ENCODE data around the gene IFI44. TPM values are rescaled to one million over a fixed set of nuclear protein-coding genes. Genes with fewer than 3 reads are reported as not detected.
A peak's percentile ranks its signal among the peaks of the same experiment; 100 is the strongest.

The IFI44 gene
- total RNA-seq, 4 donors from 2014 or later = 2.6 to 3.1 (median 2.8) TPM

- no peak for TF ChIP-seq CTCF (IDR thresholded peaks at IDR 0.05 in 4 of 5, conservative IDR thresholded peaks at IDR 0.05 in 1 of 5)
- TF ChIP-seq POLR2A (IDR thresholded peaks at IDR 0.05) = no peak
- H3K9me3 ChIP-seq = no peaks in the 10 kb centered on the region
- H3K4me3 ChIP-seq = peak overlapping the region; percentile 25 to 69 (median 42)
- H3K4me1 ChIP-seq = peaks cover 16 to 23% of the 10 kb centered on the region in 2 donors
- intact Hi-C loops (cut with DNase I; ENCODE audit: low total_unique reads) = no loop called here
- no peaks in the 10 kb centered on the region for H3K36me3 ChIP-seq
- no peaks in the 10 kb centered on the region for H3K27me3 ChIP-seq
- in situ Hi-C loops (cut with MboI; ENCODE audit: low sequenced_read_pairs in 4 of 4) = loop anchor here in 2 of 4 donors (5.0 to 25.0 kb wide), 2 partner anchors 53 to 632 kb away; partner anchors contain the start of gene FUBP1 (in 1 of the 2)
- ATAC-seq (peak; percentile 60 to 64), DNase-seq (peak in 1 of 2 donors; percentile 12)
- peak overlapping the region; percentile 70 to 82 (median 76) for H3K27ac ChIP-seq
These were observed 30.2 kb upstream of the IFI44 start for GRCh38 chr1:78619446-78619802.

GRCh38 chr1:78619803-78620579 lies 29.6 kb upstream of the IFI44 start, which contains the start of gene IFI44L:
Gene IFI44L, plus strand, starts transcription at chr1:78620448. Its CDS starts 7,468 bp downstream, at chr1:78627916.
- H3K9me3 ChIP-seq = no peaks in the 10 kb centered on the region
- DNase-seq (peak in 1 of 2 donors; percentile 30), ATAC-seq (peak; percentile 34 to 45)
- H3K27me3 ChIP-seq = no peaks in the 10 kb centered on the region
- H3K27ac ChIP-seq = peak within 1 kb of the TSS; percentile 70 to 82 (median 76)
- in situ Hi-C loops (cut with MboI; ENCODE audit: low sequenced_read_pairs in 4 of 4) (loop anchor here (5.0 to 25.0 kb wide), 3 partner anchors 52 to 633 kb away; partner anchors contain the start of gene FUBP1 (in 1 of the 4)), intact Hi-C loops (cut with DNase I; ENCODE audit: low total_unique reads) (loop anchor here (2.0 kb wide), 1 partner anchor 31 kb away; no protein-coding TSS in a partner anchor)
- peak within 1 kb of the TSS; percentile 25 to 69 (median 42) for H3K4me3 ChIP-seq
- H3K4me1 ChIP-seq = peaks cover 16 to 23% of the 10 kb centered on the region in 2 donors
- TF ChIP-seq POLR2A (IDR thresholded peaks at IDR 0.05) (no peak), CTCF (IDR thresholded peaks at IDR 0.05 in 4 of 5, conservative IDR thresholded peaks at IDR 0.05 in 1 of 5) (no peak)
- H3K36me3 ChIP-seq = no peaks in the 10 kb centered on the region

- Histone ChIP-seq H3K27me3 (no peaks in the 10 kb centered on the region), H3K4me1 (peaks cover 16 to 23% of the 10 kb centered on the region in 2 donors), H3K27ac (peak overlapping the region; percentile 70 to 82 (median 76)), H3K36me3 (no peaks in the 10 kb centered on the region), H3K9me3 (no peaks in the 10 kb centered on the region), H3K4me3 (peak overlapping the region; percentile 25 to 69 (median 42))
- intact Hi-C loops (cut with DNase I; ENCODE audit: low total_unique reads) = loop anchor here (2.0 kb wide), 1 partner anchor 30 kb away; no protein-coding TSS in a partner anchor
- no peak for TF ChIP-seq POLR2A (IDR thresholded peaks at IDR 0.05)
- DNase-seq = no peak
- in situ Hi-C loops (cut with MboI; ENCODE audit: low sequenced_read_pairs in 4 of 4) = loop anchor here in 3 of 4 donors (10.0 to 25.0 kb wide), 2 partner anchors 54 to 633 kb away; partner anchors contain the start of gene FUBP1 (in 1 of the 3)
- no peak for ATAC-seq
These were observed 29.0 kb upstream of the IFI44 start for GRCh38 chr1:78620666-78621065.

- intact Hi-C loops (cut with DNase I; ENCODE audit: low total_unique reads) (no loop called here), in situ Hi-C loops (cut with MboI; ENCODE audit: low sequenced_read_pairs in 4 of 4) (loop anchor here in 3 of 4 donors (10.0 to 25.0 kb wide), 2 partner anchors 52 to 635 kb away; partner anchors contain the start of gene FUBP1 (in 1 of the 3))
- H3K4me1 ChIP-seq = peaks cover 16 to 23% of the 10 kb centered on the region in 2 donors
- H3K9me3 ChIP-seq = no peaks in the 10 kb centered on the region
- DNase-seq (no peak), ATAC-seq (no peak)
- TF ChIP-seq POLR2A (IDR thresholded peaks at IDR 0.05) (no peak), CTCF (IDR thresholded peaks at IDR 0.05 in 4 of 5, conservative IDR thresholded peaks at IDR 0.05 in 1 of 5) (no peak)
- H3K4me3 ChIP-seq = peak overlapping the region; percentile 7 to 50 (median 15)
- H3K27me3 ChIP-seq = no peaks in the 10 kb centered on the region
- no peaks in the 10 kb centered on the region for H3K36me3 ChIP-seq
- H3K27ac ChIP-seq = peak overlapping the region; percentile 70 to 82 (median 76)
These were observed 27.1 kb upstream of the IFI44 start for GRCh38 chr1:78622548-78622947.

- Histone ChIP-seq H3K36me3 (no peaks in the 10 kb centered on the region), H3K4me3 (peak overlapping the region in 1 of 4 donors; percentile 9), H3K27ac (peak overlapping the region; percentile 70 to 82 (median 76)), H3K4me1 (peaks cover 8 to 11% of the 10 kb centered on the region in 2 donors), H3K9me3 (no peaks in the 10 kb centered on the region), H3K27me3 (no peaks in the 10 kb centered on the region)
- in situ Hi-C loops (cut with MboI; ENCODE audit: low sequenced_read_pairs in 4 of 4) = loop anchor here in 3 of 4 donors (10.0 to 25.0 kb wide), 2 partner anchors 51 to 637 kb away; partner anchors contain the start of gene FUBP1 (in 1 of the 3)
- ATAC-seq (no peak), DNase-seq (no peak)
- TF ChIP-seq POLR2A (IDR thresholded peaks at IDR 0.05) = no peak
- TF ChIP-seq CTCF (IDR thresholded peaks at IDR 0.05 in 4 of 5, conservative IDR thresholded peaks at IDR 0.05 in 1 of 5) = no peak
- intact Hi-C loops (cut with DNase I; ENCODE audit: low total_unique reads) = no loop called here
These were observed 25.6 kb upstream of the IFI44 start for GRCh38 chr1:78624035-78624434.

Measured in gastrocnemius medialis (tissue), 4 donors.